GM20000 (cell line): Measurements from ENCODE around the gene MTAP.

Source experiments
- DNase-seq: peaks from one replicate; pipeline ENCODE4 v3.0.0; 2012; ENCODE audit warnings: low spot score
- TF ChIP-seq, protein P1 (sequence below): IDR thresholded peaks from 2 replicates; pipeline ENCODE4 v1.5.1; 2012; ENCODE audit warnings: mild to moderate bottlenecking, control low read depth; ENCODE audit errors: extremely low read depth, missing control alignments

The MTAP gene

DNA sequence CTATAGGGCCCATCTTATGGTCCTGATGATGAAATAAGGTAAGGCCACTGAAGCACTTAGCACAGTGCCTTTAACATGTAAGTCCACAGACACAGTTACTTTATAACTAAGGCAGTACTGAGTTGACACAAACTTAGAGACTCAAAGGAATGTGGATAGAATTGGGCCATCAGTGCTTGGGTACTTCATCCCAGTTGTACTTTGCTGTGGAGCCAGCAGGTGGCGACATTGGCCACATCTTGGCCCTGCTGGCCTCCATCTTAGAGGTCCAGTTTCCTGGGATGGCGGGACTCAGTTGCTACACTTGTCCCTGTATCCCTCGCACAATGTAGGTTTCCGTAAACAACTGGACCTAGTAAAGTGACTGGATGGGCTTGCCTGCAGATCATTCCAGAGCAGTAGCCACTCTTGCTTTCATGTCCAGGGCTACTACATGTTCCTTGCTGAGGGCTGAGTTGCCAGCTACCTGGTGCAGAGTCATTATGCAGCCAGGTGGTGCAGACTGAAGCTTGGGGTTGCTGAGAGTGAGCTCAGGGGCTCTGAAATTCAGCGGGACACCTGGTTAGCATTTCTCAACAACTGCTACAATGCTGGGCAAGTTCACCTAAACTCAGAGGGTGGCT, 10.6 kb downstream of the MTAP start:
- TF ChIP-seq, protein P1, sequence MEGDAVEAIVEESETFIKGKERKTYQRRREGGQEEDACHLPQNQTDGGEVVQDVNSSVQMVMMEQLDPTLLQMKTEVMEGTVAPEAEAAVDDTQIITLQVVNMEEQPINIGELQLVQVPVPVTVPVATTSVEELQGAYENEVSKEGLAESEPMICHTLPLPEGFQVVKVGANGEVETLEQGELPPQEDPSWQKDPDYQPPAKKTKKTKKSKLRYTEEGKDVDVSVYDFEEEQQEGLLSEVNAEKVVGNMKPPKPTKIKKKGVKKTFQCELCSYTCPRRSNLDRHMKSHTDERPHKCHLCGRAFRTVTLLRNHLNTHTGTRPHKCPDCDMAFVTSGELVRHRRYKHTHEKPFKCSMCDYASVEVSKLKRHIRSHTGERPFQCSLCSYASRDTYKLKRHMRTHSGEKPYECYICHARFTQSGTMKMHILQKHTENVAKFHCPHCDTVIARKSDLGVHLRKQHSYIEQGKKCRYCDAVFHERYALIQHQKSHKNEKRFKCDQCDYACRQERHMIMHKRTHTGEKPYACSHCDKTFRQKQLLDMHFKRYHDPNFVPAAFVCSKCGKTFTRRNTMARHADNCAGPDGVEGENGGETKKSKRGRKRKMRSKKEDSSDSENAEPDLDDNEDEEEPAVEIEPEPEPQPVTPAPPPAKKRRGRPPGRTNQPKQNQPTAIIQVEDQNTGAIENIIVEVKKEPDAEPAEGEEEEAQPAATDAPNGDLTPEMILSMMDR = peak; percentile 81
- peak; percentile 68 for DNase-seq

DNA sequence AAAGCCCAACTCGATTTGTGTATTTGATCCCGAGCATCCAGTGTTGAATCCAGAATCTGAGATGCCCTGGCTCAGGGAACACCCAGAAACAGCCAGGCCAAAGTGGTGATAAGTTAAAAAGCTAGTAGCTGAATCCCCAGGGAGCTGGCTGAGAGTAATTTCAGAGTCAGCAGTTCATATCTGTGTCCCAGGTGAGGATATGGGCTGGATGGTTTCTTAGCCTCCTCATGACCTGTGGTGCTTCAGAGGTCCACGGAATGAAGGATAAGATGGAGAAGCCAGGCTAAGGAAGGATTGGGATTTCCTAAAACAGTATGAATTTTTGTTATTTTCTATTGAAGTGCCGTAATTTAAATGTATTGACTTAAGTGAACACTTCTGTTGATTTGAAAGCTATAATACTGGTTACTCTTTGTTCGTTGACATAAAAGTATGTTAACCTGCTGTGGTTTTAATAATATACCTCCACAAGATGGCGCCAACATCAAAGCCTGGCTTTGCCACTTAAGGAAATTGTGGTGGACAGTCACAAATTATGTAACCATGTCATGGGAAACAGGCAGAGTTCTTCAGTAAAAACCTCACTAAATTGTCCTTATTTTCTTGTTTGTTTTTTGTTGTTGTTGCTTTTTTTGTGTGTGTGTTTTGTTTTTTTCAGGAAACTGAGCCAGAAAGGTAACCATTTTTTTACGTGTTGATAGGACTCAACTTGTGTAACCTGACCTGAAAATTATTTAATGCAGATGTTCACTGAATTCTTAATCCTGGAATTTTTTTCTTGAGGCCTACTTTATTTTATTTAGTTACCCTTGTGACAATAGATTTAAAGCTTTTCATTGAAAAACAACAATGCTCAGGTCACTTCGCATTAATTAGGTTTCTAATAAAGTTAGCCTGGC, 11.4 kb downstream of the MTAP start:
- DNase-seq = peak; percentile 62
- TF ChIP-seq, protein P1 = peak; percentile 44

DNA sequence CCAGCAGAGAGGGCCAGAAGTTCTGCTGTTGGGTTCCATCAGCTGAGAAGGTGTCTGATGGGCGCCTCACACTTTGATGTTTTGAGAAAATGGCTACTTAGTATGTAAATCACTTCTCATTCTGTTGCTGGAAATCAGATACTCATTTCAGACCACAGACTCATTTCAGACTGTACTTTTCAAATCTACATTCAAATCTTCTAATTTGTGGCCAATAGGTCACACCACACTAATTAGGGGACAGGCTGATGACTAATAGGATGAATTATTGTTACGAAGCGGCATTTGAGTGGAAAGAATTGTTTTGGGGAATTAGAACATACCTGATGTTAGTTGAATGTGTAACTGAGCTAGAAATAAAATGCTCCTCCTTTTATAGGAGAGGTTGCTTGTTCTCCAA, 13.2 kb downstream of the MTAP start:
- TF ChIP-seq, protein P1 = no peak
- DNase-seq = no peak

DNA sequence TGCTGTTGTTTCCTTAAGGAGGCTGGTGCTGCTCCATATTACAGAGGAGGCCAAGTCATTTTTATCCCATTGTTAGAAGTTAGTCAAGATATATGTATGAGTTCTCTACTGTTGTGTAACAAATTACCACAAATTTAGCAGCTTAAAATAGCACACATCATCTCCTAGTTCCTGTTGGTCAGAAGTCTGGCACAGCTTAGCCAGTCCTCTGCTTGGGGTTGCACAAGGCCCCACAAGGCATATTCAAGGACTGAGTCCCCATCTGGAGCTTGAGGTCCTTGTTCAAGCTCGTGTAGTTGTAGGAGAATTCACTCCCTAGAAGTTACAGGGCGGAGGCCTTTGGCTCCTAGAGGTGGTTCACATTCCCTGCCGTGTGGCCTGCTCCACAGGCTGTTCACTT, 14.7 kb downstream of the MTAP start:
- TF ChIP-seq, protein P1 = no peak
- DNase-seq = no peak

DNA sequence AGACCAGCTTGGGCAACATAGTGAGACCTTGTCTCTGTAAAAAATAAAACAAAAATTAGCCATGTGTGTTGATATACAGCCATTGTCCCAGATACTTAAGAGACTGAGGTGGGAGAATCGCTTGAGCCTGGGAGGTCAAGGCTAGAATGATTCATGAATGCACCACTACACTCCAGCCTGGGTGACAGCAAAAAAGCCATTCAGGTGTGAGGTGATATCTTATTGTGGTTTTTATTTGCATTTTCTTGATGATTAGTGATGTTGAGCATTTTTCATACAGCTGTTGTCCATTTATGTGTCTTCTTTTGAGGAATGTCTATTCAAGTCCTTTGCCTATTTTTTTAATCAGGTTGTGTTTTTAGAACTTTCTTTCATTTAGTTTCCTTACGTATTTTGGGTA, 23.2 kb downstream of the MTAP start:
- TF ChIP-seq, protein P1 = no peak
- no peak for DNase-seq

DNA sequence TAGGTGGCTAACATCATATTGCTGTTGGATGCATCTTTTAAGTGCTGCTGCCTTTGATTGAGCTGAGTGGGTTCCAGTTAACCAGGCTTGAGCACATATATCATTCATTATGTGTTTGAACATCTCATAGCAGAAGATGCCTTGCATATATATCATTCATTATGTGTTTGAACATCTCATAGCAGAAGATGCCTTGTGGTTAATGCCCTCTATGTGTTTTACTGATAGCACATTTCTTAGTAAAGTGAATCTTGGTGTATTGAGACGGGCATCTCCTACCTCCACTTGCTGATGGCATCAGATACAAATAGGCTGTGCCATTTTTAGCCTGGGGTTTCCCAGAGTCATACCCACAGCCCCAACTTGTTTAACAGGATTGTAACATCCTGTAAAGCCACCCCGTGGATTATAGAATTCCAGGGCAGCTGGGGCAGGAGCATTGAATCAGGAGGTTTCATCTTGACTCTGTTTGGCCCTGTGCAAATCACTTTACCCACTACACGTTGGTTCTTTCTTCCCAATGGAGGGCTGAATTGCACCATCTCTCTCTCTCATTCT, 26.5 kb downstream of the MTAP start:
- DNase-seq = no peak
- TF ChIP-seq, protein P1 = no peak

DNA sequence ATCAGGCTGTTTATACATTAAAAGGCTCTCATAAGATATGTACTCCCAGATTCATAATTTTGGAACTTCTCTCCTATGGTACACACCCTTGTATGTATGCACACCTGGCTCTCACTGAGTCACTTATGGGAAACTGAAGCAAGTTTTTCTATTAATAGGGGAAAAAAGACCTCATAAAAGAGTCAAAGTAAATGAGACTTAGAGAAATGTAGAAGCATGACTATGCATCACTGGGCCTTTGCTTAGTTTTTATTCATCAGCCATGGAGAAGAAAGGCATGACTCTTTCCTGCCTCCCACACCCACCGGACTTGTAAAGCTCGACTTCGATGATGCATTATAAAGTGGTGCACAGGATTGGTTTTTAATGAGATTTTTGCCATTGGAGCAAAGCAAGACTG, 28.2 kb downstream of the MTAP start:
- TF ChIP-seq, protein P1 = no peak
- no peak for DNase-seq
